Chondrocyte (in vitro differentiated cells): Measurements from ENCODE around the gene NDUFS3. TPM values are rescaled to one million over a fixed set of nuclear protein-coding genes. Genes with fewer than 3 reads are reported as not detected.

ENCODE experiments used
- DNase-seq: peaks from one replicate; pipeline ENCODE4 v3.0.0; 2021; ENCODE audit warnings: mixed read lengths, low spot score
- H3K27ac Mint-ChIP-seq: one replicate; pipeline ENCODE4 v1.8.0; 2021; ENCODE audit warnings: mild to moderate bottlenecking, moderate library complexity, mixed read lengths; ENCODE audit not compliant: unreplicated experiment
- H3K27me3 Mint-ChIP-seq: 2 replicates; pipeline ENCODE4 v1.8.0; 2021; ENCODE audit warnings: low read depth, mixed read lengths
- H3K36me3 Mint-ChIP-seq: 2 replicates; pipeline ENCODE4 v1.8.0; 2021; ENCODE audit warnings: low read depth, mixed read lengths
- H3K4me1 Mint-ChIP-seq: 2 replicates; pipeline ENCODE4 v1.8.0; 2021; ENCODE audit warnings: low read depth, mild to moderate bottlenecking, mixed read lengths
- H3K4me3 Mint-ChIP-seq: one replicate; pipeline ENCODE4 v1.8.0; 2021; ENCODE audit warnings: mild to moderate bottlenecking, moderate library complexity, mixed read lengths; ENCODE audit not compliant: unreplicated experiment
- H3K9me3 Mint-ChIP-seq: 2 replicates; pipeline ENCODE4 v1.8.0; 2021; ENCODE audit warnings: low read depth, mixed read lengths
- CTCF ChIP-seq: fragments of 200-600 bp; sonication (generic); IDR thresholded peaks from 2 replicates; pipeline ENCODE4 v1.5.0; 2021; ENCODE audit warnings: antibody characterized with exemption, mild to moderate bottlenecking, moderate library complexity
- total RNA-seq: library from RNA; stranded (reverse); gene quantifications from 3 replicates; pipeline ENCODE4 v1.2.1, GENCODE V29; 2021

The NDUFS3 gene
- total RNA-seq, 1 donor from 2014 or later = 70.3 TPM

- no peak overlapping the region for H3K4me3 Mint-ChIP-seq
- H3K9me3 Mint-ChIP-seq = no peaks in the 10 kb centered on the region
- no peak for TF ChIP-seq CTCF
- peaks cover 8% of the 10 kb centered on the region for H3K36me3 Mint-ChIP-seq
- no peak overlapping the region for H3K27ac Mint-ChIP-seq
- no peak for DNase-seq
- H3K4me1 Mint-ChIP-seq = peaks cover 22% of the 10 kb centered on the region
- no peaks in the 10 kb centered on the region for H3K27me3 Mint-ChIP-seq
Observed at GRCh38 chr11:47611348-47611794, 32.5 kb downstream of the NDUFS3 start.

DNA sequence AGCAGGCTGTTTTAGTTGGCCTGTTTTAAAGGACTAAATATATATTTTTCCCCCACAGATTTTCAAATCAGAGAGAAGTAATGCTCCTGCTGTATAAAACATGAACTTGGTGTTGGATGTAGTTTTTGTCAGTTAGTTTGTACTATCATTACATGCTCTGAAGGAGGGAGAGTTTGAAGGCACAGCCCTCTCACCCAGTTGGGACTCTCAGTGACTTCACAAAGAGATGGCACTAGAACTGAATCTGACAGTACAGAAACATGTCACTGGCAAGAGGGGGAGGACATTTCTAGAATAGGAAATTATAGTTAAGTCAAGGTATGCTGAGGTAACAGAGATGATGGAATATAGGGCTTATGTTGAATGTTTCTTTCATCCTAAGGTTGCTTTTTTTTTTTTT lies 36.4 kb downstream of the NDUFS3 start:
- Mint-ChIP-seq H3K4me1 (peaks cover 14% of the 10 kb centered on the region), H3K36me3 (peaks cover 10% of the 10 kb centered on the region), H3K27me3 (no peaks in the 10 kb centered on the region), H3K27ac (no peak overlapping the region), H3K4me3 (no peak overlapping the region), H3K9me3 (no peaks in the 10 kb centered on the region)
- no peak for TF ChIP-seq CTCF
- no peak for DNase-seq

- Mint-ChIP-seq H3K4me3 (no peak overlapping the region), H3K27me3 (no peaks in the 10 kb centered on the region), H3K4me1 (peaks cover 14% of the 10 kb centered on the region), H3K9me3 (no peaks in the 10 kb centered on the region), H3K27ac (no peak overlapping the region), H3K36me3 (peaks cover 9% of the 10 kb centered on the region)
- peak; percentile 82 for TF ChIP-seq CTCF
- DNase-seq = no peak
Observed at GRCh38 chr11:47616726-47617416, 38.0 kb downstream of the NDUFS3 start.

DNA sequence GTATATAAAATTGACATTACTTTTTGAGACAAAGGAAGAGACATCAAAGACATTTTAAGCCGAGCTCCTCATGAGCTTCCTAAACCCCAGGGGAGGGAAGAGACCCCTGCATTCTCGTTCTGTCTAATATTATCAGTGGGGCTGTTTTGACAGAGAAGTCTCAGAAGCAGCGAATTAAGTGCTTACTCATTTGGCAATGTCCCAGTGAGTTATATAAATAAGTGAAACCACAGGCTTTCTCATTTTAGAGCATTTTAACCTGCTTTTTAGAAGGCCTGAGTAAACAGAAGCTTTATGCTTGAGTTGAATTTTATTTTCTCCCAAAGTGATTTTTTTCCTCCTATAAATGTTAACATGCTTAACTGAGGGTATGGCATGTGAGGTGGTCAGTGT lies 38.5 kb downstream of the NDUFS3 start:
- Mint-ChIP-seq H3K9me3 (no peaks in the 10 kb centered on the region), H3K4me1 (peaks cover 14% of the 10 kb centered on the region), H3K36me3 (peaks cover 9% of the 10 kb centered on the region), H3K27me3 (no peaks in the 10 kb centered on the region), H3K27ac (no peak overlapping the region), H3K4me3 (no peak overlapping the region)
- no peak for DNase-seq
- peak; percentile 31 for TF ChIP-seq CTCF

- Mint-ChIP-seq H3K27ac (no peak overlapping the region), H3K4me1 (peaks cover 14% of the 10 kb centered on the region), H3K9me3 (no peaks in the 10 kb centered on the region), H3K27me3 (no peaks in the 10 kb centered on the region), H3K4me3 (no peak overlapping the region), H3K36me3 (peaks cover 13% of the 10 kb centered on the region)
- no peak for TF ChIP-seq CTCF
- no peak for DNase-seq
Observed at GRCh38 chr11:47620836-47621378, 42.0 kb downstream of the NDUFS3 start.
